Right renal pelvis (tissue), 4 donors: ENCODE results near the gene FOCAD. TPM values are rescaled to one million over a fixed set of nuclear protein-coding genes. Genes with fewer than 3 reads are reported as not detected.

Experiments
- DNase-seq, 4 donors: peaks; one replicate each; pipeline ENCODE4 v3.0.0-alpha.2; 2013; ENCODE audit warnings: low read depth in 4 of 4, low spot score in 3 of 4, missing footprints in 1 of 4
- polyA plus RNA-seq, 4 donors: library from polyadenylated mRNA; unstranded; fragments of 120-200 nt; gene quantifications; one replicate each; pipeline ENCODE4 v1.2.1, GENCODE V29; 2013; ENCODE audit not compliant: insufficient read length in 4 of 4

The FOCAD gene
- polyA plus RNA-seq, 4 donors, result 23.8 to 38.4 (median 32.2) TPM

GRCh38 chr9:20783057-20784038, 99.3 kb downstream of the FOCAD start:
- DNase-seq, result no peak

- no peak for DNase-seq
These were observed 100.1 kb downstream of the FOCAD start for GRCh38 chr9:20784196-20784595.

GRCh38 chr9:20786807-20787206, 102.7 kb downstream of the FOCAD start:
- DNase-seq, result no peak

- DNase-seq, result no peak
These were observed 104.7 kb downstream of the FOCAD start for GRCh38 chr9:20788526-20789451.

- no peak for DNase-seq
These were observed 106.7 kb downstream of the FOCAD start for GRCh38 chr9:20790721-20791120.

GRCh38 chr9:20791682-20792081, 107.6 kb downstream of the FOCAD start:
- no peak for DNase-seq

GRCh38 chr9:20804489-20805250, 120.6 kb downstream of the FOCAD start:
- DNase-seq, result no peak

- no peak for DNase-seq
These were observed 121.7 kb downstream of the FOCAD start for GRCh38 chr9:20805766-20806165.

- no peak for DNase-seq
These were observed 123.9 kb downstream of the FOCAD start for GRCh38 chr9:20808002-20808401.

- DNase-seq, result no peak
These were observed 127.8 kb downstream of the FOCAD start for GRCh38 chr9:20811872-20812271.

GRCh38 chr9:20815923-20816703, 132.1 kb downstream of the FOCAD start:
- no peak for DNase-seq

- DNase-seq, result no peak
These were observed 139.0 kb downstream of the FOCAD start for GRCh38 chr9:20823051-20823450.

GRCh38 chr9:20831028-20831427, 147.0 kb downstream of the FOCAD start:
- no peak for DNase-seq

- DNase-seq, result no peak
These were observed 148.7 kb downstream of the FOCAD start for GRCh38 chr9:20832775-20833174.

- DNase-seq, result no peak
These were observed 151.6 kb downstream of the FOCAD start for GRCh38 chr9:20835377-20836286.

- no peak for DNase-seq
These were observed 153.1 kb downstream of the FOCAD start for GRCh38 chr9:20837166-20837565.

GRCh38 chr9:20838218-20838617, 154.2 kb downstream of the FOCAD start:
- DNase-seq, result no peak

- no peak for DNase-seq
These were observed 160.9 kb downstream of the FOCAD start for GRCh38 chr9:20844916-20845315.

GRCh38 chr9:20848490-20848889, 164.4 kb downstream of the FOCAD start:
- DNase-seq, result no peak
